Erythroblast (primary cell): ENCODE data around the gene DOCK1.

Source experiments
- GATA1 ChIP-seq: IDR thresholded peaks from 2 replicates; pipeline ENCODE4 v1.6.1; 2011; ENCODE audit warnings: low read depth, mild to moderate bottlenecking, control low read depth, low read length, moderate library complexity
- POLR2A ChIP-seq: IDR thresholded peaks from 2 replicates; pipeline ENCODE4 v1.6.1; 2011; ENCODE audit warnings: mild to moderate bottlenecking, low read length

DNA sequence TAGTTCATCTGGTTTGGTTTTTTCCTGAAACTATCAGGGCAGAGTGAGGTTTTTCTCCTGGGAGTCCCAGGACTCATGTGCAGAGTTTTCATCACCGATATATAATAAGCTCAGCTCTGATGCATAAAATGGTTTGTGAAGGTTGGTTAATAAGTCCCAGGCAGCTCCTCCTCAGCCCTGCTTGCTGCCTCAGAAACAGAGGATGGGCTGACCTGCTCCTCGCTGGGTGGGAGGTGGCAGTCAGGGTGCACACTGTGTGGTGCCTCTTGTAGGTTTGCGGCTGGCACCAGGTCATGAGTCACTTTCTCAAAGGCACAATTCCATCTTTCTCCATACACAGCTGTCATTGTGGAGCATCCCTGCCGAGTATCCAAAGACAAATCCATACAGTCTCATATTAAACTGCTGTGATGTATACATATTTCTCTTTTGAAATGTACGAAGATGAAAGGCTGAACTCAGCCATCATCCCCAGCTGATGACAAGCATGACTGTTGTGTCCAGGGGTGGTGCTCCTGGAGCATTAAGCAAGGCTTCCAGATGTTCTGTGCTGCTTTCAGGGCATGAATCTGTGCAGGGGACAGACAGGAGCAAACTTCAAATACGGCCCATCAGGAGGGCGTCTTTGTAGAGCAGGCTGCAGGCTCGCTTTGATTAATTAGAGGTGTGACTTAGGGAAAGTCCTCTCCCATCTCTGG lies 518.1 kb downstream of the DOCK1 start:
- TF ChIP-seq POLR2A (no peak), GATA1 (no peak)
